Measurements from ENCODE around the gene ELMO1. TPM values are rescaled to one million over a fixed set of nuclear protein-coding genes. Genes with fewer than 3 reads are reported as not detected.

The ELMO1 gene
- polyA plus RNA-seq, 1 experiment: not detected

DNA sequence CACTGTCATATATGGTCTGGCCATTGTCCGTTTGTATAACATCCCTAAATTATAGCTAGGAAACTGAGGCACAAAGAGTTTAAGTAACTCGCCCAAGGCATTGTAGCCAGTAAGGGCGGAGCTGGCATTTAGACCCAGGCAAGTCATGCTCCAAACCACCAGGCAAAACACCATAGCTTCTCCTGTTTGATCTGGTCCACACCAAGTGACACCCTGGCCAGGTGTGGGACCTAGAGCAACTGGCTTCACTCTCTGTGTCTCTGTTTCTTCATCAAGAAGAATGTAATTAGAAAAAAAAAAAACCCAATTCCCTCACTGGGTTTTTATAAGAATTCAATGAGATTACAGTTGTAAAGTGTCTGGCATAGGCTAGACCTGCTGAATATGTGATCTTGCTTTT, 639.2 kb downstream of the ELMO1 start:
- no peak overlapping the region for H3K4me3 ChIP-seq (ENCODE audit: low read depth, low read length)
- TF ChIP-seq, protein P1, sequence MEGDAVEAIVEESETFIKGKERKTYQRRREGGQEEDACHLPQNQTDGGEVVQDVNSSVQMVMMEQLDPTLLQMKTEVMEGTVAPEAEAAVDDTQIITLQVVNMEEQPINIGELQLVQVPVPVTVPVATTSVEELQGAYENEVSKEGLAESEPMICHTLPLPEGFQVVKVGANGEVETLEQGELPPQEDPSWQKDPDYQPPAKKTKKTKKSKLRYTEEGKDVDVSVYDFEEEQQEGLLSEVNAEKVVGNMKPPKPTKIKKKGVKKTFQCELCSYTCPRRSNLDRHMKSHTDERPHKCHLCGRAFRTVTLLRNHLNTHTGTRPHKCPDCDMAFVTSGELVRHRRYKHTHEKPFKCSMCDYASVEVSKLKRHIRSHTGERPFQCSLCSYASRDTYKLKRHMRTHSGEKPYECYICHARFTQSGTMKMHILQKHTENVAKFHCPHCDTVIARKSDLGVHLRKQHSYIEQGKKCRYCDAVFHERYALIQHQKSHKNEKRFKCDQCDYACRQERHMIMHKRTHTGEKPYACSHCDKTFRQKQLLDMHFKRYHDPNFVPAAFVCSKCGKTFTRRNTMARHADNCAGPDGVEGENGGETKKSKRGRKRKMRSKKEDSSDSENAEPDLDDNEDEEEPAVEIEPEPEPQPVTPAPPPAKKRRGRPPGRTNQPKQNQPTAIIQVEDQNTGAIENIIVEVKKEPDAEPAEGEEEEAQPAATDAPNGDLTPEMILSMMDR (IDR thresholded peaks at IDR 0.05; ENCODE audit: insufficient read depth, low read depth, low read length): no peak
- no peaks in the 10 kb centered on the region for H3K27me3 ChIP-seq (ENCODE audit: control insufficient read depth, insufficient read depth, low read length)
- CTCF ChIA-PET: no interaction called here
- POLR2A ChIA-PET: no interaction called here
- DNase-seq (ENCODE audit: low read depth): no peak
- H3K36me3 ChIP-seq (ENCODE audit: control insufficient read depth, insufficient read depth, low read length): no peaks in the 10 kb centered on the region

GRCh38 chr7:36809086-36809485, 639.6 kb downstream of the ELMO1 start:
- ChIA-PET POLR2A (no interaction called here), CTCF (no interaction called here)
- Histone ChIP-seq H3K36me3 (ENCODE audit: control insufficient read depth, insufficient read depth, low read length) (no peaks in the 10 kb centered on the region), H3K27me3 (ENCODE audit: control insufficient read depth, insufficient read depth, low read length) (no peaks in the 10 kb centered on the region), H3K4me3 (ENCODE audit: low read depth, low read length) (no peak overlapping the region)
- DNase-seq (ENCODE audit: low read depth): no peak
- TF ChIP-seq, protein P1 (IDR thresholded peaks at IDR 0.05; ENCODE audit: insufficient read depth, low read depth, low read length): no peak

DNA sequence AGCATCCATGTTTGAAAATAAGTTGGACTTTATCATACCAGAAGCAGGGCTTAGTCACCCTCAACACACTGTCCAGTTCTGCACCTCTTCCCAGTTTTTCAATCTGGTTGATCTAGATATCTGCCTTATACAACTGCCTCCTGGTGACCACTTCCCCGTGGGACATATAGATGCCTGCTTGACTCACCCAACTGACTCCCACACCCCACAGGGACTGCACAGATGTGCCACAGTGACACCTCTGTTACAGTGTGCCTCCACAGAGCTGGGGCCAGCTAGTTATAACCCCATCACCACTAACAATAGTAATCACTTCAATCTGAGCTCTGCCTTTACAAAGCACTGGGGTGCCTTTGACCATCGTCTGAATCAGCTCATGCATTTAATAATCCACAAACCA, 641.8 kb downstream of the ELMO1 start:
- TF ChIP-seq, protein P1 (IDR thresholded peaks at IDR 0.05; ENCODE audit: insufficient read depth, low read depth, low read length): no peak

More for the DNA sequence above, 641.8 kb downstream of the ELMO1 start:
- no peaks in the 10 kb centered on the region for H3K27me3 ChIP-seq (ENCODE audit: control insufficient read depth, insufficient read depth, low read length)
- DNase-seq (ENCODE audit: low read depth): no peak
- ChIA-PET CTCF (no interaction called here), POLR2A (no interaction called here)
- no peak overlapping the region for H3K4me3 ChIP-seq (ENCODE audit: low read depth, low read length)
- no peaks in the 10 kb centered on the region for H3K36me3 ChIP-seq (ENCODE audit: control insufficient read depth, insufficient read depth, low read length)

Small RNAs within 50 kb of the gene (small RNA-seq; reads per million reads assigned to genes)
- gene MIR1200 (ENCODE audit: insufficient read length, low read depth, low replicate concordance) (not detected), gene RF00019 (ENCODE audit: insufficient read length, low read depth, low replicate concordance) (not detected), gene RF00432 (ENCODE audit: insufficient read length, low read depth, low replicate concordance) (not detected), gene RNU6-565P (ENCODE audit: insufficient read length, low read depth, low replicate concordance) (not detected)

Other genes starting within 250 kb of the ELMO1 start
- gene GPR141, start 234.9 kb upstream of the ELMO1 start, polyA plus RNA-seq (2011; rRNA removed): not detected in 2 replicates

Data from BJ (cell line).